ENCODE data around the gene NDUFB10.

Gene NDUFB10

GRCh38 chr16:1975432-1976215, 16.3 kb downstream of the NDUFB10 start:
- no peak overlapping the region for H3K4me3 ChIP-seq (ENCODE audit: low read depth, low read length)
- no peak for TF ChIP-seq CTCF (conservative IDR thresholded peaks at IDR 0.05; ENCODE audit: low read depth, low read length)

GRCh38 chr16:1976216-1976520, 16.8 kb downstream of the NDUFB10 start:
- DNase-seq (ENCODE audit: low read depth): no peak
- no peak for TF ChIP-seq CTCF (conservative IDR thresholded peaks at IDR 0.05; ENCODE audit: low read depth, low read length)
- no peak overlapping the region for H3K4me3 ChIP-seq (ENCODE audit: low read depth, low read length)

More at GRCh38 chr16:1975432-1976215, 16.3 kb downstream of the NDUFB10 start:
- no peak for DNase-seq (ENCODE audit: low read depth)

GRCh38 chr16:1976951-1977874, 17.9 kb downstream of the NDUFB10 start:
- H3K4me3 ChIP-seq (ENCODE audit: low read depth, low read length): no peak overlapping the region
- no peak for TF ChIP-seq CTCF (conservative IDR thresholded peaks at IDR 0.05; ENCODE audit: low read depth, low read length)
- no peak for DNase-seq (ENCODE audit: low read depth)

DNA sequence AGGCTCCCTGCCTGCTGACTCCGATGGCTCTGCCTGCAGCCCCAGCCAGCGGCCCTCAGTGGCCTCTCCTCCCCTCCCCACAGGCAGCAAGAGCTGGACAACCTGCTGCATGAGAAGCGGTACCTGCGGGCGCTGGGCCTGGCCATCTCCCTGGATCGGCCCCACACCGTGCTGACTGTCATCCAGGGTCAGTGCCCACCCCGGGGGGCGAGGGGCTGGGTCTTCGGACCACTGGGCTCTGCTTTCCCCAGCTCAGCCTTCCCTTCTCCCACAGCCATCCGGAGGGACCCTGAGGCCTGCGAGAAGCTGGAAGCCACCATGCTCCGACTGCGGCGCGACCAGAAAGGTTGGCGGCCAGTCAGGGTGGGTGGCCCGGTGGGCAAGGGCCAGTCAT, 18.5 kb downstream of the NDUFB10 start:
- DNase-seq (ENCODE audit: low read depth): no peak
- no peak for TF ChIP-seq CTCF (conservative IDR thresholded peaks at IDR 0.05; ENCODE audit: low read depth, low read length)
- no peak overlapping the region for H3K4me3 ChIP-seq (ENCODE audit: low read depth, low read length)

GRCh38 chr16:1978476-1979120, 19.3 kb downstream of the NDUFB10 start:
- no peak overlapping the region for H3K4me3 ChIP-seq (ENCODE audit: low read depth, low read length)
- DNase-seq (ENCODE audit: low read depth): no peak

More at GRCh38 chr16:1978476-1979120, 19.3 kb downstream of the NDUFB10 start:
- TF ChIP-seq CTCF (conservative IDR thresholded peaks at IDR 0.05; ENCODE audit: low read depth, low read length): no peak

All from choroid plexus epithelial cell (primary cell).